A673 (cell line): ENCODE measurements around the gene ARHGAP15. TPM values are rescaled to one million over a fixed set of nuclear protein-coding genes. Genes with fewer than 3 reads are reported as not detected.

Source experiments
- BruUV-seq: library from RNA; stranded (reverse); fragments of 400-500 nt; replicated peaks from 2 replicates; lab custom pipeline; 2021; lab: Mats Ljungman, UMichigan
- CTCF ChIA-PET: fragments of 300-600 bp; sonication (Branson Sonifier 250); formaldehyde crosslinking; loops from one replicate; lab custom pipeline; 2022; ENCODE audit warnings: antibody characterized with exemption; lab: Charles Lee
- POLR2A ChIA-PET: fragments of 300-600 bp; sonication (Branson Sonifier 250); formaldehyde crosslinking; loops from one replicate; lab custom pipeline; 2022; ENCODE audit warnings: antibody characterized with exemption; ENCODE audit not compliant: low non-redundant PET; lab: Charles Lee
- DNase-seq: peaks from one replicate; pipeline ENCODE4 v3.0.0-alpha.2; 2015; ENCODE audit warnings: low spot score
- H3K27ac ChIP-seq: fragments of 200-600 bp; sonication (generic); 2 replicates; pipeline ENCODE4 v1.5.1; 2016; ENCODE audit warnings: mixed run types, low read depth, mild to moderate bottlenecking, mixed read lengths, antibody characterized with exemption, low read length; ENCODE audit not compliant: poor library complexity, severe bottlenecking
- H3K27me3 ChIP-seq: fragments of 200-600 bp; sonication (generic); replicated peaks from 2 replicates; pipeline ENCODE4 v1.6.1; 2017; ENCODE audit warnings: mixed run types, low read depth, mild to moderate bottlenecking, mixed read lengths, antibody characterized with exemption, low read length; ENCODE audit not compliant: insufficient read depth, poor library complexity
- H3K36me3 ChIP-seq: fragments of 200-600 bp; sonication (generic); 2 replicates; pipeline ENCODE4 v1.6.1; 2016; ENCODE audit warnings: mixed run types, mild to moderate bottlenecking, mixed read lengths, antibody characterized with exemption, low read length; ENCODE audit not compliant: insufficient read depth, poor library complexity, severe bottlenecking
- H3K4me1 ChIP-seq: fragments of 200-600 bp; sonication (generic); 2 replicates; pipeline ENCODE4 v1.6.1; 2017; ENCODE audit warnings: mixed run types, mild to moderate bottlenecking, mixed read lengths, antibody characterized with exemption, low read length; ENCODE audit not compliant: insufficient read depth, poor library complexity, severe bottlenecking
- H3K4me3 ChIP-seq: fragments of 200-600 bp; sonication (generic); 2 replicates; pipeline ENCODE4 v1.5.1; 2016; ENCODE audit warnings: low read depth, mixed run types, mild to moderate bottlenecking, mixed read lengths, low read length; ENCODE audit not compliant: poor library complexity, severe bottlenecking
- H3K9me3 ChIP-seq: fragments of 200-600 bp; sonication (generic); 2 replicates; pipeline ENCODE4 v1.6.1; 2016; ENCODE audit warnings: mixed run types, low read depth, mild to moderate bottlenecking, mixed read lengths, antibody characterized with exemption, low read length; ENCODE audit not compliant: poor library complexity, severe bottlenecking
- EZH2 ChIP-seq: fragments of 200-600 bp; sonication (generic); IDR thresholded peaks from 2 replicates; pipeline ENCODE4 v1.6.1; 2017; ENCODE audit warnings: borderline replicate concordance, low read depth, mild to moderate bottlenecking, mixed read lengths, antibody characterized with exemption, low read length; ENCODE audit not compliant: poor library complexity, severe bottlenecking
- intact Hi-C: fragments of 100-400 bp; cut with micrococcal nuclease; formaldehyde crosslinking; loops from one replicate; pipeline ENCODE4 v1.10.0; 2022; ENCODE audit not compliant: unreplicated experiment
- total RNA-seq: library from RNA; stranded (reverse); gene quantifications from 2 replicates; pipeline ENCODE4 v1.2.3, GENCODE V29; 2021
- TF ChIP-seq, protein P1 (sequence below): fragments of 300-800, 200-600 bp; sonication (generic); conservative IDR thresholded peaks from 2 replicates; pipeline ENCODE4 v1.5.1; 2017; ENCODE audit warnings: low read depth, mild to moderate bottlenecking, antibody characterized with exemption, low read length, moderate library complexity, mixed read lengths

The ARHGAP15 gene
- total RNA-seq, 1 experiment from 2014 or later, result not detected

DNA sequence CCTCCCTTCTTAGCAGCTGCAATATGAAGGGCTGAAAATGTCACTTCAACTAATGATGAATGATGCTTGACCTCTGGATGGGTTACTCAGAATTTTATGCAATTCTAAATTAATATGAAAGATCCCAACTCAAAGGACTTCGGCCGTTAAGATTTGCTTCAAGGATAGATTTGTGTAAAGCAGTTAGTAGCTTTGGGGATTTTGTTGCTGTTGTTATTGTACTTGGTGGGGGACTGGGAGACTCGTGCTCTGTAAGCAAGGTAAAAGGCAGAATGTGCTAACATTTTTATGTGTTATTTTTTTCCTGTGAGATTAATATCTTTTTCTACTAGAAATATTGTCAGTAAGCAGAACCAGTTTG is 478.8 kb downstream of the ARHGAP15 start:
- no peak for DNase-seq
- ChIA-PET POLR2A (no interaction called here), CTCF (no interaction called here)
- H3K27ac ChIP-seq, result no peak overlapping the region
- H3K9me3 ChIP-seq, result no peaks in the 10 kb centered on the region
- H3K27me3 ChIP-seq, result no peaks in the 10 kb centered on the region
- no TSS peak for BruUV-seq
- H3K36me3 ChIP-seq, result no peaks in the 10 kb centered on the region
- intact Hi-C loops, result no loop called here
- H3K4me1 ChIP-seq, result peaks cover 37% of the 10 kb centered on the region
- H3K4me3 ChIP-seq, result no peak overlapping the region
- TF ChIP-seq, protein P1, sequence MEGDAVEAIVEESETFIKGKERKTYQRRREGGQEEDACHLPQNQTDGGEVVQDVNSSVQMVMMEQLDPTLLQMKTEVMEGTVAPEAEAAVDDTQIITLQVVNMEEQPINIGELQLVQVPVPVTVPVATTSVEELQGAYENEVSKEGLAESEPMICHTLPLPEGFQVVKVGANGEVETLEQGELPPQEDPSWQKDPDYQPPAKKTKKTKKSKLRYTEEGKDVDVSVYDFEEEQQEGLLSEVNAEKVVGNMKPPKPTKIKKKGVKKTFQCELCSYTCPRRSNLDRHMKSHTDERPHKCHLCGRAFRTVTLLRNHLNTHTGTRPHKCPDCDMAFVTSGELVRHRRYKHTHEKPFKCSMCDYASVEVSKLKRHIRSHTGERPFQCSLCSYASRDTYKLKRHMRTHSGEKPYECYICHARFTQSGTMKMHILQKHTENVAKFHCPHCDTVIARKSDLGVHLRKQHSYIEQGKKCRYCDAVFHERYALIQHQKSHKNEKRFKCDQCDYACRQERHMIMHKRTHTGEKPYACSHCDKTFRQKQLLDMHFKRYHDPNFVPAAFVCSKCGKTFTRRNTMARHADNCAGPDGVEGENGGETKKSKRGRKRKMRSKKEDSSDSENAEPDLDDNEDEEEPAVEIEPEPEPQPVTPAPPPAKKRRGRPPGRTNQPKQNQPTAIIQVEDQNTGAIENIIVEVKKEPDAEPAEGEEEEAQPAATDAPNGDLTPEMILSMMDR, result no peak
- no peak for TF ChIP-seq EZH2

DNA sequence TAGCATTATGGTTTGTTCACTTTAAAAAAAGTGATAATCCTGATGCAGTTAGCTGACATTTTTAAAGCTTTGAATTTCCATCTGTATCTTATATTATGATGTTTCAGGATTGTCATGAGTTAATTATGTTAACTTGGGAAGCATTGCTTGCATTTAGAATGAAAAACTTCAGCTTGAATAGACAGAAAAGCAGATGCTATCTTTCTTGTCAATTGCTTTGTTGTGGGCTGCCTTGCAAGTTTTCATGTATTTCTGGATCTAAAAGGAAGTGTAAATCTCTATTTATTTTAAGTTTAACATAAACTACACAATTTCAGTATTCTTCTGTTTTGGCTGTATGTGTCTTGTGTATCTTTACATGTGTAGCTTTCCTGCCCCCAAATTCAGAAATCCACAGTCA is 479.5 kb downstream of the ARHGAP15 start:
- POLR2A ChIA-PET, result no interaction called here
- Histone ChIP-seq H3K4me3 (no peak overlapping the region), H3K27ac (no peak overlapping the region), H3K36me3 (no peaks in the 10 kb centered on the region), H3K27me3 (no peaks in the 10 kb centered on the region), H3K9me3 (no peaks in the 10 kb centered on the region), H3K4me1 (peaks cover 37% of the 10 kb centered on the region)
- no peak for TF ChIP-seq EZH2
- TF ChIP-seq, protein P1, result no peak
- DNase-seq, result no peak
- CTCF ChIA-PET, result no interaction called here
- no TSS peak for BruUV-seq
- intact Hi-C loops, result no loop called here

DNA sequence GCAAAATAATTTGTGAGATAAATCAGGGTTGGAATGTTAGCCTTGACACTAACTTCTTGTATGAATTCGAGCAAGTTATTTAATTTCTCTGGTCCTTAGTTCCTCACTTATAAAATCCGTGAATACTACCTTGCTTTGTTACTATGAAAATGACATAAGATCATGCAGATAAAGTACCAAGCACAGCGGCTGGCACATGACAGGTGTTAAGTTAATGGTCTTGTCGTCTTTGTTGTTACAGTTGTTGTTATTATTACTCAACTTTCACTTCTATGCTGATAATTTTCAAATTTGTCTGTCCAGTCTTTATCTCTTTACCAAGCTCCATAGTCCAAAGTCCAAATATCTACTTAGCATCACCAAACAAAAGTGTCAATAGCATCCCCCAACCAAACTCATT is 482.1 kb downstream of the ARHGAP15 start:
- no peak overlapping the region for H3K27ac ChIP-seq
- no peaks in the 10 kb centered on the region for H3K9me3 ChIP-seq
- ChIA-PET POLR2A (no interaction called here), CTCF (no interaction called here)
- TF ChIP-seq EZH2, result no peak
- TF ChIP-seq, protein P1, result no peak
- H3K4me1 ChIP-seq, result peaks cover 30% of the 10 kb centered on the region
- no peaks in the 10 kb centered on the region for H3K36me3 ChIP-seq
- no peak for DNase-seq
- no peak overlapping the region for H3K4me3 ChIP-seq
- H3K27me3 ChIP-seq, result no peaks in the 10 kb centered on the region
- no TSS peak for BruUV-seq
- intact Hi-C loops, result no loop called here
